Measurements from ENCODE around the gene GAGE10.

DNA sequence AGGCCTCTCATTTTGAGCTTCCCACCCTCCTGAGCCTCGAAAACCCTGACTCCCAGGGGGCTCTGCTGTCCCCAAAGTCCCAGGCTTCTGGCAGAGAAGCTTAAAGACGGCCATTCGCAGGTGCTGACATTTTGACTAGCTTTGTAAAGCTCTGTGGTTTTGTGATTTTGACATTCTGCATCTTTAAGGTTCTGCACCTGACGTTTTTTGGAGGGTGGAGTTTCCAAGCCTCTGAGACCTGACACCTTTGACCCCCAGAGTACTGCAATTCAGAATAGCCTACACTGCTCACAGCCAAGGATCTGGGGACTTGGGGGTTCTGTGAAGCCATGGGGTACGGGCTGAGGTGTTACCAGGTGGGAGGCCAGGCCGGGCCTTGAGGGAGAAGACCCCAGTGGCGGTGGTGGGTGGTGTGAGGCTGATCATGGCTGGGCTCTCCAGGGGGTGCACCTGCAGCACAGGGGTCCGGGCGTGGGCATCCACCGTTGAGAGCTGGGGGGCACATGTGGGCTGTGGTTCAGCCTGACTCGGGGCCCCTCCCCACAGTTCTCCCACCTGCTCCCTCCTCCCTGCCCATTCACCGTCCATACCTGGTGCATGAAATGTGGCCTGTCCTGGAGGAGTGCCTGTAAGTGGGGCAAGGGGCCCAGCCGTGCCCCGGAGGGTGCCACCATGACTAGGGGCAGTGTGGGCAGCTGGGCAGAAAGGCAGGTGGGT lies 46.2 kb upstream of the GAGE10 start:
- TF ChIP-seq POLR2A (IDR thresholded peaks at IDR 0.05) = no peak
- TF ChIP-seq, protein P1, sequence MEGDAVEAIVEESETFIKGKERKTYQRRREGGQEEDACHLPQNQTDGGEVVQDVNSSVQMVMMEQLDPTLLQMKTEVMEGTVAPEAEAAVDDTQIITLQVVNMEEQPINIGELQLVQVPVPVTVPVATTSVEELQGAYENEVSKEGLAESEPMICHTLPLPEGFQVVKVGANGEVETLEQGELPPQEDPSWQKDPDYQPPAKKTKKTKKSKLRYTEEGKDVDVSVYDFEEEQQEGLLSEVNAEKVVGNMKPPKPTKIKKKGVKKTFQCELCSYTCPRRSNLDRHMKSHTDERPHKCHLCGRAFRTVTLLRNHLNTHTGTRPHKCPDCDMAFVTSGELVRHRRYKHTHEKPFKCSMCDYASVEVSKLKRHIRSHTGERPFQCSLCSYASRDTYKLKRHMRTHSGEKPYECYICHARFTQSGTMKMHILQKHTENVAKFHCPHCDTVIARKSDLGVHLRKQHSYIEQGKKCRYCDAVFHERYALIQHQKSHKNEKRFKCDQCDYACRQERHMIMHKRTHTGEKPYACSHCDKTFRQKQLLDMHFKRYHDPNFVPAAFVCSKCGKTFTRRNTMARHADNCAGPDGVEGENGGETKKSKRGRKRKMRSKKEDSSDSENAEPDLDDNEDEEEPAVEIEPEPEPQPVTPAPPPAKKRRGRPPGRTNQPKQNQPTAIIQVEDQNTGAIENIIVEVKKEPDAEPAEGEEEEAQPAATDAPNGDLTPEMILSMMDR (IDR thresholded peaks at IDR 0.05) = no peak
- no peak for TF ChIP-seq EP300 (IDR thresholded peaks at IDR 0.05)

Data from tibial nerve (tissue), 4 donors.